Activated B cell treated with CpG ODN at 0.5 μM for 24 hours (primary cell): ENCODE results near the gene MZB1. TPM values are rescaled to one million over a fixed set of nuclear protein-coding genes. Genes with fewer than 3 reads are reported as not detected.

ENCODE experiments used
- ATAC-seq: fragments of 200-7000 bp; cut with Tn5 transposase; one replicate; pipeline ENCODE4 v1.10.0; 2021; ENCODE audit warnings: low read depth, mild to moderate bottlenecking, moderate library complexity
- CTCF ChIA-PET: fragments of 350-600 bp; sonication (Branson Sonifier 250); formaldehyde crosslinking; loops from one replicate; lab custom pipeline; 2021; ENCODE audit warnings: antibody characterized with exemption; lab: Charles Lee
- POLR2A ChIA-PET: fragments of 350-600 bp; sonication (Branson Sonifier 250); formaldehyde crosslinking; loops from one replicate; lab custom pipeline; 2021; ENCODE audit warnings: antibody characterized with exemption; lab: Charles Lee
- DNase-seq: peaks from one replicate; pipeline ENCODE4 v3.0.0; 2022
- H3K27ac Mint-ChIP-seq: one replicate; pipeline ENCODE4 v1.8.0; 2020; ENCODE audit warnings: mixed read lengths
- H3K27me3 Mint-ChIP-seq: one replicate; pipeline ENCODE4 v1.8.0; 2021; ENCODE audit warnings: mixed read lengths
- H3K36me3 Mint-ChIP-seq: one replicate; pipeline ENCODE4 v1.8.0; 2021; ENCODE audit warnings: low read depth, mixed read lengths
- H3K4me1 Mint-ChIP-seq: one replicate; pipeline ENCODE4 v1.8.0; 2021; ENCODE audit warnings: mixed read lengths
- H3K4me3 Mint-ChIP-seq: one replicate; pipeline ENCODE4 v1.8.0; 2020; ENCODE audit warnings: mild to moderate bottlenecking, mixed read lengths
- H3K9me3 Mint-ChIP-seq: one replicate; pipeline ENCODE4 v1.8.0; 2020; ENCODE audit warnings: mixed read lengths
- CTCF ChIP-seq: fragments of 200-600 bp; IDR thresholded peaks from one replicate; pipeline ENCODE4 v1.8.0; 2022; ENCODE audit warnings: antibody characterized with exemption, mild to moderate bottlenecking
- intact Hi-C: fragments of 100-400 bp; cut with micrococcal nuclease; formaldehyde crosslinking; loops from one replicate; pipeline ENCODE4 v1.15.1; 2024
- total RNA-seq: library from RNA; stranded (reverse); gene quantifications from 2 replicates; pipeline ENCODE4 v1.2.3, GENCODE V29; 2022

MZB1 gene
- total RNA-seq, 1 donor from 2014 or later = 47.1 TPM

GRCh38 chr5:139431706-139432105 is 42.0 kb upstream of the MZB1 start:
- no peaks in the 10 kb centered on the region for H3K27me3 Mint-ChIP-seq
- ATAC-seq (no peak), DNase-seq (no peak)
- H3K9me3 Mint-ChIP-seq = no peaks in the 10 kb centered on the region
- H3K4me1 Mint-ChIP-seq = no peaks in the 10 kb centered on the region
- ChIA-PET POLR2A (no interaction called here), CTCF (no interaction called here)
- H3K36me3 Mint-ChIP-seq = peaks cover 21% of the 10 kb centered on the region
- no peak for TF ChIP-seq CTCF
- intact Hi-C loops = loop anchor here (10.0 kb wide), 1 partner anchor 743 kb away; the partner anchor contains the start of gene CYSTM1
- no peak overlapping the region for H3K4me3 Mint-ChIP-seq
- H3K27ac Mint-ChIP-seq = no peak overlapping the region

GRCh38 chr5:139430015-139430414 is 40.3 kb upstream of the MZB1 start:
- intact Hi-C loops = loop anchor here (10.0 kb wide), 1 partner anchor 745 kb away; the partner anchor contains the start of gene CYSTM1
- POLR2A ChIA-PET = no interaction called here
- no peaks in the 10 kb centered on the region for H3K9me3 Mint-ChIP-seq
- no peak for TF ChIP-seq CTCF
- no peak overlapping the region for H3K4me3 Mint-ChIP-seq
- CTCF ChIA-PET = interaction anchor here (1.1 kb wide), 1 partner anchor 10 kb away, joined by 4 read pairs; no protein-coding TSS in a partner anchor
- peaks cover 25% of the 10 kb centered on the region for H3K36me3 Mint-ChIP-seq
- no peaks in the 10 kb centered on the region for H3K27me3 Mint-ChIP-seq
- no peak for DNase-seq
- no peak overlapping the region for H3K27ac Mint-ChIP-seq
- H3K4me1 Mint-ChIP-seq = no peaks in the 10 kb centered on the region
- no peak for ATAC-seq

GRCh38 chr5:139426203-139426885 is 36.6 kb upstream of the MZB1 start:
- CTCF ChIA-PET = interaction anchor here (8.6 kb wide), 1 partner anchor 89 kb away, joined by 131 read pairs; no protein-coding TSS in a partner anchor
- ATAC-seq (no peak), DNase-seq (no peak)
- Mint-ChIP-seq H3K27me3 (no peaks in the 10 kb centered on the region), H3K27ac (no peak overlapping the region), H3K4me3 (no peak overlapping the region), H3K9me3 (no peaks in the 10 kb centered on the region), H3K36me3 (peaks cover 36% of the 10 kb centered on the region), H3K4me1 (peaks cover 5% of the 10 kb centered on the region)
- no peak for TF ChIP-seq CTCF
- POLR2A ChIA-PET = interaction anchor here (1.0 kb wide), 1 partner anchor 129 kb away, joined by 3 read pairs; no protein-coding TSS in a partner anchor
- intact Hi-C loops = no loop called here

- no peak for TF ChIP-seq CTCF
- H3K27me3 Mint-ChIP-seq = no peaks in the 10 kb centered on the region
- H3K4me1 Mint-ChIP-seq = peaks cover 5% of the 10 kb centered on the region
- no peak overlapping the region for H3K4me3 Mint-ChIP-seq
- no peaks in the 10 kb centered on the region for H3K9me3 Mint-ChIP-seq
- peaks cover 36% of the 10 kb centered on the region for H3K36me3 Mint-ChIP-seq
- intact Hi-C loops = no loop called here
- no peak for DNase-seq
- no peak overlapping the region for H3K27ac Mint-ChIP-seq
- CTCF ChIA-PET = interaction anchor here (8.6 kb wide), 1 partner anchor 90 kb away, joined by 131 read pairs; no protein-coding TSS in a partner anchor
- no peak for ATAC-seq
- POLR2A ChIA-PET = interaction anchor here (1.0 kb wide), 1 partner anchor 128 kb away, joined by 3 read pairs; no protein-coding TSS in a partner anchor
These were observed 35.8 kb upstream of the MZB1 start for GRCh38 chr5:139425497-139425896.

GRCh38 chr5:139422307-139422893 is 32.7 kb upstream of the MZB1 start:
- TF ChIP-seq CTCF = no peak
- DNase-seq = no peak
- Mint-ChIP-seq H3K27ac (no peak overlapping the region), H3K4me3 (no peak overlapping the region), H3K36me3 (peaks cover 39% of the 10 kb centered on the region), H3K27me3 (no peaks in the 10 kb centered on the region), H3K9me3 (no peaks in the 10 kb centered on the region), H3K4me1 (peaks cover 5% of the 10 kb centered on the region)
- ChIA-PET POLR2A (interaction anchor here (0.6 to 1.6 kb wide), 4 partner anchors 17 to 142 kb away, joined by 3 to 5 read pairs (median 4); partner anchors contain the start of gene DNAJC18), CTCF (interaction anchor here (0.6 to 8.6 kb wide), 25 partner anchors 13 to 547 kb away, joined by 3 to 131 read pairs (median 4); partner anchors contain the start of genes DNAJC18 and PAIP2)
- intact Hi-C loops = loop anchor here (1.0 to 5.0 kb wide), 9 partner anchors 15 to 442 kb away; no protein-coding TSS in a partner anchor
- ATAC-seq = peak; percentile 99
